22Rv1 (cell line): ENCODE data around the gene EPN1.

Experiments used
- H3K27ac ChIP-seq: fragments of 450-650 bp; 2 replicates; pipeline ENCODE4 v1.5.1; 2017
- CTCF ChIP-seq: fragments of 450-650 bp; IDR thresholded peaks from 2 replicates; pipeline ENCODE4 v1.5.1; 2017; ENCODE audit warnings: mild to moderate bottlenecking
- ZFX ChIP-seq: fragments of 450-650 bp; IDR thresholded peaks from 2 replicates; pipeline ENCODE4 v1.6.1; 2017; ENCODE audit warnings: antibody characterized with exemption, borderline replicate concordance

The EPN1 gene

GRCh38 chr19:55674841-55675660 lies at the start of gene EPN1:
Gene EPN1, plus strand, starts transcription at chr19:55675226. Its CDS starts 3,402 bp downstream, at chr19:55678628.
- peak within 1 kb of the TSS; percentile 78 for H3K27ac ChIP-seq
- TF ChIP-seq CTCF: no peak
- TF ChIP-seq ZFX: no peak

GRCh38 chr19:55626350-55626749 lies 48.7 kb upstream of the EPN1 start:
- TF ChIP-seq ZFX (no peak), CTCF (no peak)
- H3K27ac ChIP-seq: no peak overlapping the region

GRCh38 chr19:55632463-55632834 lies 42.6 kb upstream of the EPN1 start:
- peak; percentile 84 for TF ChIP-seq CTCF
- no peak for TF ChIP-seq ZFX

GRCh38 chr19:55633861-55634260 lies 41.2 kb upstream of the EPN1 start:
- peak overlapping the region; percentile 69; the same call in 1 of the 2 replicates for H3K27ac ChIP-seq
- no peak for TF ChIP-seq ZFX

More at GRCh38 chr19:55632463-55632834, 42.6 kb upstream of the EPN1 start:
- H3K27ac ChIP-seq: no peak overlapping the region; the same call in 1 of the 2 replicates

- TF ChIP-seq ZFX: no peak
- no peak for TF ChIP-seq CTCF
- peak overlapping the region; percentile 69 for H3K27ac ChIP-seq
Observed at GRCh38 chr19:55635334-55635717, 39.7 kb upstream of the EPN1 start.

GRCh38 chr19:55635856-55636440 lies 39.1 kb upstream of the EPN1 start:
- no peak overlapping the region for H3K27ac ChIP-seq

GRCh38 chr19:55636723-55637122 lies 38.3 kb upstream of the EPN1 start:
- TF ChIP-seq ZFX (no peak), CTCF (no peak)
- no peak overlapping the region for H3K27ac ChIP-seq

More at GRCh38 chr19:55635856-55636440, 39.1 kb upstream of the EPN1 start:
- TF ChIP-seq ZFX: no peak
- TF ChIP-seq CTCF: no peak
